CD4-positive, alpha-beta T cell treated with Interleukin-17A for 4 hours (primary cell): ENCODE results near the gene ADAM19.

ENCODE experiments used
- DNase-seq: peaks from one replicate; pipeline ENCODE4 v3.0.0-alpha.2; 2020; ENCODE audit warnings: mixed read lengths

Gene ADAM19

DNA sequence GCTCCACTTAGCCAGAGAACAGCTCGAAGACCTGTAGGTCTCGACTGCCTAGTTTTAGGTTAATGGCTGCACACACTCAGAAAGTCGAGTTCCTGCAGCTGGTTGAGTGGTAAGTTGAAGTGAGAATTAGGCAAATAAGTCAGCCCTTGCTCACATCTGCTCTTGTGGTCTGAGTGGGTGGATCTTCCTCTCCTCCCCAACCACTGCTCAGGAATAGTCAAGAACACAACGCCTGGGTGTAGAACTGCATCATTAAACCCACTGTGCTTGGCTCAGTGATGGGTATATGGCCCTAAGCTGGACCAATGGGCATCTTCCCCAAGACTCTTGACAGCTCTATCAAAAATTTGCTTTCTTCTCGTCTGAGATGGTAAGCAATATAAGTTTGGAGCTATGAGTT lies 20.9 kb upstream of the ADAM19 start:
- peak; percentile 45 for DNase-seq

- no peak for DNase-seq
Measured at GRCh38 chr5:157594675-157595459, 19.3 kb upstream of the ADAM19 start.

DNA sequence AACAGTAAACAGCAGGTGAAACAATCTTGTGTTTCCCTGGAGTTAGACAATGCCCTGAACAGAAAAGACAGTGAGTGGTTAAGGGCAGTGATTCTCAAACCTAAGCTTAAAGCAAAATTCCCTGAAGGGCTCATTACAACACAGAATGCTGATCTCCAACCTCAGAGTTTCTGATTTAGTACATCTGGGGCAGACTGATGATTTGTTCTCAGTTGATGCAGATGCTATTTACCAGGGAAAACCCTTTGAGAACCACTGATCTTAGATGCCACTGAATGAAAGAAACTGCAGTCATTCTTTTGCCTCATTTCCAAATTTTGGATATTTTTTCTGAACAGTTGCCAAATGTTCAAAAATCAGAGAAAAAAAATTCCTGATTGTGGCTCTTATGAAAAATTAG lies 18.7 kb upstream of the ADAM19 start:
- DNase-seq = no peak

- no peak for DNase-seq
Measured at GRCh38 chr5:157593052-157593757, 17.6 kb upstream of the ADAM19 start.

DNA sequence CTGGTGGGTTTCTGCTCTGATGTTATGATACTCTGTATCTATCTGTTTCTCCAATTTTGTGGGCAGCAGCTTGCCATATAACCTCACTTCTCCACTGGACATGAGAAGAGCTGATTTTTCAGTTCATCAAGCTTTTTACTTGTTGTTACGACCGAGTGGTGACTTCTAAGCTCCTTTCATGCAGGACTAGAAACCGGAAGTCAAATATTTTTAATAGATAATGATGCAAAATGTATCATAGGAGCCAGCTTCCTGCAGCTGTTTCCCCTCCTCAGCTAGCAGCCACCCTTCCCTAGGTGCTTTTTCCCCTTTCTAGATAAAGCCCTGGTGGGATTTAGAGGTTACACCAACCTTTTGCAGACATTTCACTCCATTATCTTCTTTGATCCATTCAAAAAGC lies 17.0 kb upstream of the ADAM19 start:
- DNase-seq = no peak

DNA sequence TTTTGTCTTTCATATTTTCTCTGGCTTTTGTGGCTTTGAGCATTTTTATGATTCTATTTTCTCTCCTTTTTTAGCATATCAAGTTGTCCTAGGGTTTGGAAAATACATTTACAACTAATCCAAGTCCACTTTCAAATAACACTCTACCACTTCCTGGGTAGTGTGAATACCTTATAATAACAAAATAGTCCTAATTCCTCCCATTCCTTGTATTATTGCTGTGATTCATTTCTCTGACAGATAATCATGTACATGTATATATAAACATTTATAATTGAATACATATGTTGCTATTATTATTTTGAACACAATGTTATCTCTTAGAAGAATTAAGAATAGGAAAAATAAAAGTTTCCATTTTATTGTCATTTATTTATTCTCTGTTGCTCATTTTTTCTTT lies 14.9 kb upstream of the ADAM19 start:
- DNase-seq = no peak

- DNase-seq = no peak
Measured at GRCh38 chr5:157584628-157585027, 9.1 kb upstream of the ADAM19 start.

DNA sequence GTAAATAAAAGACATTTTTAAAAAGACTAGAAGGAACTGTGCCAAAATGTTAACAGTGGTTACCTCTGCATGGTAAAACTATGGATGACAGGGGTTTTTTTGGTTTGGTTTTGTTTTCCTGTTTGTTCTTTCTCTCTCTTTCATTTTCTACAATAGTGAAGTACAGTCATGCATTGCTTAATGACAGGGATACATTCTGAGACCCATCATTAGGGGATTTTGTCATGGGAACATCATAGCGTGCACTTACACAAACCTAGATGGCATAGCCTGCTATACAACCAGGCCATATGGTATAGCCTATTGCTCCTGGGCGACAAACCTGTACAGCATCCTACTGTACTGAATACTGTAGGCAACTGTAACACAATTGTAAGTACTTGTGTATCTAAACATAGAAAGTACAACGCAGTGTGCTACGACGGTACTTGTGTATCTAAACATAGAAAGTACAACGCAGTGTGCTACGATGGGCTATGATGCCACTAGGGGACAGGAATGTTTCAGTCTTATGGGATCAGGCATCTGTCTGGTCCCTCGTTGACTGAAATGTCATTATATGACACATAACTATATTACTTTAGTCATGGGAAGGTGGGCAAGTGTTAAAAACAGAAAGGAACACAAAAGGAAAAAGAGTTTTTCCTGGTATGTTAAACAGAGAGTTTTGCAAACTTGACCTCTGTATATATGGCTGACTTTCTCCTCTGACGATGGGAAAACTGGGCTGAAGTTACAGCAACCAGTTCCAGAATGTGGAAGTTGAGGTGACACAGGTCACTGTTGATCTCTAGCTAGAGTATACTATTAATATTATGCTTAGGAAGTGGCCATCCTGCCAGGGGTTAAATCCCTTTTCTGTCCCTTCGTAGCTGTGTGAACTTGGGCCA lies 7.4 kb upstream of the ADAM19 start:
- DNase-seq = no peak

DNA sequence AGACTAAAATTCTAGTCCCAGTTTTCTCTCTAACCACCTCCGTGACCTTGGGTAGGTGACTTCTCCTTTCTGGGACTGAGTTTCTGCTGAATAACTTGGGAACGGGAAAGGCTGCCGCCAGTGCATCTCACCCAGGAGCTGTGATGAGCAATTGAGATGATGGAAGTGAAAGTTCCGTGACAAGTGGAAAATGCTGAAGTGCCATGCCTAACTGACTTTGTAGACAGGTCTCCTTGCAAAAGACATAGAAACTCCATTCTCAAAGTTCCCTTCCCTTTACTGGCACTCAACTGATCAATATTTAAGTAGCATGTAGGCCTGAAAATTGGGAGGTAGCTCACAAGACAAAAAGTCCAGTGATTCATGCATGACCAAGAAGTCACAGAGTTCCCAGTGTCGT lies 6.3 kb upstream of the ADAM19 start:
- no peak for DNase-seq

- no peak for DNase-seq
Measured at GRCh38 chr5:157578079-157578780, 2.7 kb upstream of the ADAM19 start.

GRCh38 chr5:157576678-157577077 lies 1.1 kb upstream of the ADAM19 start:
- DNase-seq = no peak

DNA sequence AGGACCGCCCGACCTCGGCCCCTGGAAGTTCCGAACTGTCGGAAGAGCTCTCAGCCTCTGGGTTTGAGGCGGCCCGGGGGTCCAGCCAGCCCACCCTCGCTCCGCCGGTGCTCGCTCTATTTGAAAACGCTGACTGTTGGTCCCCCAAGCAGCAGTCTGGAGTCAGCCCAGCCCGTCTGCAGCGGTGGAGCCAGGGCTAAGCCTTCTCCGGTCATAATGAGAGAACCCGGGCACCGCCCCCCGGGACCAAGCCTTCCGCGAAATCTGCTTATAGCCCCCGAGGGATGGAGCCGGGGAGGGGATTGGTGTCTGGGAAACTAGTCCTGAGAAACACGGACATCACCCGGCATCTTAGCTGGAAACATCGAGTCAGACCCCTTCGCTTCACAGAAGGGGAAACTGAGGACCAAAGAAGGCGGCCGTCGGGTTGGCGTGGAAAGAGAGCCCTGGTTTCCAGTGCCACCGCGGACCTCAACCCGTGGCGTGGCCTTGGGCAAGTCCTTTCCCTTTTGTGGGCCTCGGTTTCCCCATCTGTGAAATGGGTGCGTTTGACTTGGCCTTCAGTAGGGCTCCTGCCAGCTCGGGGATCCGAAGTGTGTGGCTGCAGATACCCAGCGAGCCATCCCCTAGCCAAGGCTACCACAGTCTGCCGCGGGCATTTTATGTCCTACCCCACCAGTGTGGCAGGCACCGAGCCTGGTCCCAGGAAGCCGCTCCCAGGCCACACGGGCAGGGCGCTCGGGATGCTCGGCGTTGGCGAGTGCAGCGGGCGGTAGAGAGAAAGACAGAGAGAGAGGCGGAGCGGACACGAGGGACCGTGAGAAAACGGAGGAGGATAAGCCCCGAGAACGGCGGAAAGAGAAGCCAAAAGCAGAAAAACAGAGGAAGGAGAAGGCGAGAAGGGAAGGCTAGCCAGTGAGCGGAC lies 857 bp downstream of the ADAM19 start:
- DNase-seq = peak; percentile 46

GRCh38 chr5:157571357-157571827 lies 4.2 kb downstream of the ADAM19 start:
- DNase-seq = peak; percentile 55

- DNase-seq = no peak
Measured at GRCh38 chr5:157570531-157571200, 4.9 kb downstream of the ADAM19 start.

GRCh38 chr5:157568720-157569119 lies 6.9 kb downstream of the ADAM19 start:
- no peak for DNase-seq

GRCh38 chr5:157568222-157568621 lies 7.4 kb downstream of the ADAM19 start:
- no peak for DNase-seq

- no peak for DNase-seq
Measured at GRCh38 chr5:157566902-157567489, 8.6 kb downstream of the ADAM19 start.

GRCh38 chr5:157563929-157564716 lies 11.5 kb downstream of the ADAM19 start:
- no peak for DNase-seq

DNA sequence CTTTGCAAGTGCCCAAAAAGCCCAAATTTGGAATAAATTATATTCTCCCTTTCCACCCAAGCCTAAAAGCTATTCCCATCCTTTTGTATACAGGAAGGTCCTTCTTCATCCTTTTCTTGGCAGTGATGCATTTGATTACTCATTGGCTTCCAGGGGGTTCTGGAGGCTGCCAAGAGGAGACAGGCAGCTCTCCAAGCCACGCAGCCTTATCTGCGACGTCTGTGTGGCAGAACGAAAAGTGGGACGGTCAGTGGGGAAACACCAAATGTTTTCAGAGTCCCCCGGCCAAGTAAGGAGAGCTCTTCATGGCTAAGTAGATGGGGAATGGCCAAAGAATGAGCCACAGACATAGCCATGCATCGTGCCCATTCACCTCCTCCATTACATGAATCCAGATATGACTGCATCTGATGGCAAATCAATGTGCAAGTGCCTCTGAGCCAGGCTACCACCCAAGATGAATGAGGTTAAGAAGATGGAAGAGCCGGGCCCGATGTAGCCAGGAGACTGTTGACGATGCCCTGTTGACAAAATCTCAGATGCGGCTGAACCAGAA lies 12.1 kb downstream of the ADAM19 start:
- DNase-seq = no peak
